ENCODE results near the gene MEN1.

MEN1 gene

GRCh38 chr11:64759722-64760719 lies 50.3 kb downstream of the MEN1 start, which contains the start of gene PYGM:
Gene PYGM, minus strand, starts transcription at chr11:64759974. Its CDS starts 76 bp downstream, at chr11:64759898.
- no peak for DNase-seq

- DNase-seq, result no peak
Measured at GRCh38 chr11:64759131-64759721, 51.1 kb downstream of the MEN1 start.

- DNase-seq, result no peak
Measured at GRCh38 chr11:64758330-64759079, 51.8 kb downstream of the MEN1 start.

DNA sequence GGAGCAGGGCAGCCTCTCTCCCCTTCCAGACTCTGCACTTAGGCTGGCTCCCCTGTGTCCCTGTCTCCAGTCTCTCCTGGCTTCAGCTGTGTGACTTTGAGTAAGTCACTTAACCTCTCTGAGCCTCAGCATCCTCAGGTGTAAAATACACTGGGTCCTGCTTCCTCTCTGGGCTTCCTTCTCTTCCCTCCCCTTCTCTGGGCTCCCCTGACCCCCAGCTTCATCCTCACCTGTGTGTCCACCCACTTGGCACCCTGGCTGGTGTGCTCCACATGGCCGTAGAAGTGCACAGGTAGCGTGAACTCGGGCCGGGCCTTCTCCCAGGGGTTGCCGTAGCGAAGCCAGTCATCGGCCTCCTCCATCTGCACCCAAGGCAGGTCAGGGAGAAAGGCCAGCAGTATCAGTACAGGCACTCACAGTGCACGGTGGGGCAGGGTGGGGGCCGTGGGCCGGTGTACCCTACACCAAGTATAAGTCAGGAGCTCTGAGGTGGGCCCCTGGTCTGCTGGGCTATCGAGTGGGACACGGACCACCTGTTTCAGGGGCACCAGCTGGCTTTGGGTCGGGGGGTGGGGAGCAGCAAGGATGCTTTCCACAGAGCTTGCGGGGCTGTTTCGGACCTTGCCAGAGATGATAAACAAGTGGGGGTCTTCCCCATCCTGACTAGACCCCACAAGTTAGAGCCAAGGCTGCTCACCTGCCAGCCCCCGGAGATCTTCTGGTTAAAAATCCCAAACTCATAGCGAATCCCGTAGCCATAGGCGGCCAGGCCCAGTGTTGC lies 52.6 kb downstream of the MEN1 start:
- DNase-seq, result no peak

DNA sequence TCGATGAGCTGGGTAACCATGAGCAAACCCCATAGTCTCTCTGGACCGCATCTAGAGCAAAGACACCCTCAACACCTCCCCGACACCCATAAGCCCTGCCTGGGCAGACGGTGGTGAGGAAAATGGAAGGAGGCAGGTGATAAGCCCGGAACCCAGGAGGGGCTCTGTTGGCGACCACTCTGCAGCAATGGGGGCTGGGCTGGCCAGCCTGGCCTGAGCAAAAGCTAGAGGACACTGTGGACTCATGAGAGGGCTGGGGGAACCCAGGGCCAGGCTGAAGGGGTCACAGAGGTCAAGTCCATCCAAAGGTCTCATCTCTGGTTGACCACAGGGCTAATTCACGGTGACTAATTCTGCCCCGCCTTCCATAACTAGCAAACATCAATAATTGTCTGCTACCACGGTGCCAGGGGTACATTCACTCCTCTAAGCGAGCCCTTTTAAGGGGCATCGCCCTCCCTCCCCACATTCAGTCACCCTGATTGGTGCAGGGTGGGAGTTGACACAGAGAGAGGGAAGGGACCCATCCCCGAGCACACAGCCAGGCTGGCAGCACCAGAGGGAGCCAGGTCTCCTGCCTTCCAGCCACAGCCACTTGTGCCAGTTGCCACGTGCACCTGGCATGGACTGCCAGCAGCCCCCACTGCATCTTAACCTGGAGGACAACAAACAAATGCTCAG lies 54.5 kb downstream of the MEN1 start:
- DNase-seq, result no peak

DNA sequence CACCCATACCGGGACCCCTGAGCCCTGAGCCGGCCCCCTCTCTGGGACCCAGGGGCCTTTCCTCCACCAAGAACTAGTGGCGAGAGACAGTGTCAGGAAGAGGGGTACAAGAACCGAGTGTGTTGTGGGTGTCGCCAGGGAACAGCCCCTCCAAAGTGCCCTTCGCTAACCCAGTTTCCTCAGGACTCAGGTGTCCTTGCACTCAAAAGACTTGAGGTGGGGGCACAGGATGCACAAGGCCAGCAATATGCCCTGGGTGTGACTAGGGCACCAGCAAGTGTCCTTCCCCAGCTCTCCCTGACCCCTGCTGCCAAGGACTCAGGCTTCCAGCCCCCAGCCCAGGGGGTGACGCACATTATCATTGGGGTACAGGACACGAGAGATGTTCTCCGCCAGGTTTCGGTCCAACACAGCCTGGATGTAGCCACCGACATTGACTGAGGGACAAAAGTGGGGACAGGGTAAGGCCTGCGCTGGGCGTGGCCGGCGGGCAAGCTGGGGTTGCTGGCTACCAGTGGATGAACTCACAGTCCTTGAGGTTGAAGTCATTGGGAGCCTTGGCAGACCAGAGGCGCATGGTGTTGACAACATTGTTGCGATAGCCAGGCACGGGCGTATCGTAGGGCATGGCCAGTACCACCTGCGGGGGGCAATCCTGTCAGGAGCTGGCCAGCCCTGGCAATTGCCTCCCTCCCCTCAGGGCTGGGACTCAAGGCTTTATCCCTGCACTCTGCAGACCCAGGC lies 55.3 kb downstream of the MEN1 start:
- DNase-seq, result no peak

- no peak for DNase-seq
Measured at GRCh38 chr11:64754124-64754918, 56.0 kb downstream of the MEN1 start.
